ENCODE measurements around the gene NFX1. TPM values are rescaled to one million over a fixed set of nuclear protein-coding genes. Genes with fewer than 3 reads are reported as not detected.

NFX1 gene
- total RNA-seq, 1 donor from 2014 or later = 13.0 TPM

DNA sequence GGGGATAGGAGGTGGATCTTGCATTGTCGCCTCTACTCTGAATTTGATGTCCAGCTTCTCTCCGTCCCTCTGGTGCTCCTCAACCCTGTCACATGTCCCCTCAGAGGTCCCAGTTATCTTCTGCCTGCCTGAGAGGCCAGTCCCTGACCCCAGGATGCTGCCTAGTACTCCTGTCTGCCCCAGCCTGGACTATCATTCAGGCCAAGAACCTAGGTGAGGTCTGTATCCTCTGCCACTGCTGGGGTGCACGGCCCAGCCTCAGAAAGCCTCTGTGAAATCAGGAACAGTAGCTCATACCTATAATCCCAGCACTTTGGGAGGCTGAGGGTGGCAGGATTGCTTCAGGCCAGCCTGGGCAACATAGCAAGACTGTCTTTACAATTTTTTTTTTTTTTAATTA lies 41.7 kb upstream of the NFX1 start:
- Histone ChIP-seq H3K27ac (no peak overlapping the region), H4K20me1 (ENCODE audit: low read depth) (no peaks in the 10 kb centered on the region), H3F3A (ENCODE audit: low read depth) (no peaks in the 10 kb centered on the region), H3K4me3 (no peak overlapping the region), H3K4me2 (no peak overlapping the region), H3K27me3 (no peaks in the 10 kb centered on the region), H2AFZ (replicated peaks) (no peak overlapping the region), H3K9ac (no peak overlapping the region), H3K4me1 (no peaks in the 10 kb centered on the region), H3K79me2 (ENCODE audit: low read depth) (no peaks in the 10 kb centered on the region), H3K36me3 (no peaks in the 10 kb centered on the region), H3K9me3 (ENCODE audit: low read depth) (no peaks in the 10 kb centered on the region)
- no peaks in the 10 kb centered on the region for H3K4me1 Mint-ChIP-seq
- H3K27ac Mint-ChIP-seq = no peak overlapping the region
- no peak for DNase-seq (ENCODE audit: low spot score)
- no peaks in the 10 kb centered on the region for H3K27me3 Mint-ChIP-seq (ENCODE audit: insufficient read depth, low read depth)
- H3K4me3 Mint-ChIP-seq = no peak overlapping the region
- no peaks in the 10 kb centered on the region for H3K9me3 Mint-ChIP-seq
- TF ChIP-seq EZH2phosphoT487 (IDR thresholded peaks at IDR 0.05) (no peak), EZH2 (IDR thresholded peaks at IDR 0.05) (no peak)
- TF ChIP-seq, protein P1, sequence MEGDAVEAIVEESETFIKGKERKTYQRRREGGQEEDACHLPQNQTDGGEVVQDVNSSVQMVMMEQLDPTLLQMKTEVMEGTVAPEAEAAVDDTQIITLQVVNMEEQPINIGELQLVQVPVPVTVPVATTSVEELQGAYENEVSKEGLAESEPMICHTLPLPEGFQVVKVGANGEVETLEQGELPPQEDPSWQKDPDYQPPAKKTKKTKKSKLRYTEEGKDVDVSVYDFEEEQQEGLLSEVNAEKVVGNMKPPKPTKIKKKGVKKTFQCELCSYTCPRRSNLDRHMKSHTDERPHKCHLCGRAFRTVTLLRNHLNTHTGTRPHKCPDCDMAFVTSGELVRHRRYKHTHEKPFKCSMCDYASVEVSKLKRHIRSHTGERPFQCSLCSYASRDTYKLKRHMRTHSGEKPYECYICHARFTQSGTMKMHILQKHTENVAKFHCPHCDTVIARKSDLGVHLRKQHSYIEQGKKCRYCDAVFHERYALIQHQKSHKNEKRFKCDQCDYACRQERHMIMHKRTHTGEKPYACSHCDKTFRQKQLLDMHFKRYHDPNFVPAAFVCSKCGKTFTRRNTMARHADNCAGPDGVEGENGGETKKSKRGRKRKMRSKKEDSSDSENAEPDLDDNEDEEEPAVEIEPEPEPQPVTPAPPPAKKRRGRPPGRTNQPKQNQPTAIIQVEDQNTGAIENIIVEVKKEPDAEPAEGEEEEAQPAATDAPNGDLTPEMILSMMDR (IDR thresholded peaks at IDR 0.05) = no peak
- peaks cover 8% of the 10 kb centered on the region for H3K36me3 Mint-ChIP-seq

- Histone ChIP-seq H3K9me3 (ENCODE audit: low read depth) (no peaks in the 10 kb centered on the region), H2AFZ (replicated peaks) (no peak overlapping the region), H3K4me3 (no peak overlapping the region), H3K27me3 (no peaks in the 10 kb centered on the region), H3K36me3 (no peaks in the 10 kb centered on the region), H3F3A (ENCODE audit: low read depth) (no peaks in the 10 kb centered on the region), H3K4me2 (no peak overlapping the region), H3K9ac (no peak overlapping the region), H3K27ac (no peak overlapping the region), H3K79me2 (ENCODE audit: low read depth) (no peaks in the 10 kb centered on the region), H3K4me1 (no peaks in the 10 kb centered on the region), H4K20me1 (ENCODE audit: low read depth) (no peaks in the 10 kb centered on the region)
- H3K36me3 Mint-ChIP-seq = peaks cover 8% of the 10 kb centered on the region
- no peak for DNase-seq (ENCODE audit: low spot score)
- H3K9me3 Mint-ChIP-seq = no peaks in the 10 kb centered on the region
- no peak overlapping the region for H3K27ac Mint-ChIP-seq
- no peak overlapping the region for H3K4me3 Mint-ChIP-seq
- no peaks in the 10 kb centered on the region for H3K4me1 Mint-ChIP-seq
- TF ChIP-seq EZH2 (IDR thresholded peaks at IDR 0.05) (no peak), EZH2phosphoT487 (IDR thresholded peaks at IDR 0.05) (no peak)
- TF ChIP-seq, protein P1 (IDR thresholded peaks at IDR 0.05) = no peak
- no peaks in the 10 kb centered on the region for H3K27me3 Mint-ChIP-seq (ENCODE audit: insufficient read depth, low read depth)
Measured at GRCh38 chr9:33249087-33249658, 41.1 kb upstream of the NFX1 start.

GRCh38 chr9:33249983-33250382 lies 40.3 kb upstream of the NFX1 start:
- no peaks in the 10 kb centered on the region for H3K27me3 ChIP-seq
- TF ChIP-seq, protein P1 (IDR thresholded peaks at IDR 0.05) = no peak
- TF ChIP-seq EZH2 (IDR thresholded peaks at IDR 0.05) (no peak), EZH2phosphoT487 (IDR thresholded peaks at IDR 0.05) (no peak)
- H2AFZ ChIP-seq (replicated peaks) = no peak overlapping the region
- no peak for DNase-seq (ENCODE audit: low spot score)
- no peaks in the 10 kb centered on the region for H3K9me3 Mint-ChIP-seq
- H3K4me1 Mint-ChIP-seq = no peaks in the 10 kb centered on the region
- no peaks in the 10 kb centered on the region for H3K4me1 ChIP-seq
- no peaks in the 10 kb centered on the region for H3K36me3 ChIP-seq
- H3K27ac Mint-ChIP-seq = no peak overlapping the region
- H3K9ac ChIP-seq = no peak overlapping the region
- no peaks in the 10 kb centered on the region for H3K79me2 ChIP-seq (ENCODE audit: low read depth)
- H3K4me2 ChIP-seq = no peak overlapping the region
- H3F3A ChIP-seq (ENCODE audit: low read depth) = no peaks in the 10 kb centered on the region
- no peaks in the 10 kb centered on the region for H3K27me3 Mint-ChIP-seq (ENCODE audit: insufficient read depth, low read depth)
- H3K9me3 ChIP-seq (ENCODE audit: low read depth) = no peaks in the 10 kb centered on the region
- H3K27ac ChIP-seq = no peak overlapping the region
- H4K20me1 ChIP-seq (ENCODE audit: low read depth) = no peaks in the 10 kb centered on the region
- no peak overlapping the region for H3K4me3 Mint-ChIP-seq
- no peak overlapping the region for H3K4me3 ChIP-seq
- H3K36me3 Mint-ChIP-seq = peaks cover 14% of the 10 kb centered on the region
